RWPE2 (cell line): ENCODE results near the gene TIGAR.

Source experiments
- ATAC-seq: fragments of 200-7000 bp; cut with Tn5 transposase; 3 replicates; pipeline ENCODE4 v1.9.1; 2021; ENCODE audit warnings: low read depth
- DNase-seq: peaks from one replicate; pipeline ENCODE4 v3.0.0-alpha.2; 2020; ENCODE audit warnings: low spot score
- H3K27ac ChIP-seq: fragments of 450-650 bp; 2 replicates; pipeline ENCODE4 v1.5.1; 2017; ENCODE audit warnings: mild to moderate bottlenecking; ENCODE audit not compliant: poor library complexity, severe bottlenecking
- H3K27me3 ChIP-seq: fragments of 250-450 bp; sonication (Bioruptor Pico); 2 replicates; pipeline ENCODE4 v1.5.1; 2021; ENCODE audit warnings: mild to moderate bottlenecking, moderate library complexity; ENCODE audit not compliant: insufficient read depth, poor library complexity, severe bottlenecking
- H3K36me3 ChIP-seq: fragments of 250-450 bp; sonication (Bioruptor Pico); 2 replicates; pipeline ENCODE4 v1.5.1; 2020; ENCODE audit warnings: low read depth, mild to moderate bottlenecking, moderate library complexity
- H3K4me1 ChIP-seq: fragments of 250-450 bp; sonication (Bioruptor Pico); 2 replicates; pipeline ENCODE4 v1.5.1; 2021; ENCODE audit warnings: mild to moderate bottlenecking, moderate library complexity; ENCODE audit not compliant: insufficient read depth, poor library complexity, severe bottlenecking
- H3K4me3 ChIP-seq: fragments of 250-450 bp; sonication (Bioruptor Pico); 2 replicates; pipeline ENCODE4 v1.5.1; 2021; ENCODE audit warnings: mild to moderate bottlenecking, moderate library complexity; ENCODE audit not compliant: severe bottlenecking
- H3K9me3 ChIP-seq: fragments of 250-450 bp; sonication (Bioruptor Pico); 2 replicates; pipeline ENCODE4 v1.5.1; 2021; ENCODE audit warnings: mild to moderate bottlenecking, moderate library complexity; ENCODE audit not compliant: severe bottlenecking
- TF ChIP-seq, protein P1 (sequence below): fragments of 450-650 bp; IDR thresholded peaks from one replicate; pipeline ENCODE4 v1.5.1; 2017; ENCODE audit warnings: mild to moderate bottlenecking, moderate library complexity; ENCODE audit not compliant: poor library complexity, severe bottlenecking

Gene TIGAR

GRCh38 chr12:4280351-4281163 is 40.5 kb upstream of the TIGAR start:
- Histone ChIP-seq H3K36me3 (peaks cover 98% of the 10 kb centered on the region), H3K27ac (peak overlapping the region; percentile 89), H3K4me1 (peaks cover 30% of the 10 kb centered on the region), H3K9me3 (no peaks in the 10 kb centered on the region), H3K27me3 (no peaks in the 10 kb centered on the region), H3K4me3 (no peak overlapping the region)
- DNase-seq (no peak), ATAC-seq (no peak)
- TF ChIP-seq, protein P1, sequence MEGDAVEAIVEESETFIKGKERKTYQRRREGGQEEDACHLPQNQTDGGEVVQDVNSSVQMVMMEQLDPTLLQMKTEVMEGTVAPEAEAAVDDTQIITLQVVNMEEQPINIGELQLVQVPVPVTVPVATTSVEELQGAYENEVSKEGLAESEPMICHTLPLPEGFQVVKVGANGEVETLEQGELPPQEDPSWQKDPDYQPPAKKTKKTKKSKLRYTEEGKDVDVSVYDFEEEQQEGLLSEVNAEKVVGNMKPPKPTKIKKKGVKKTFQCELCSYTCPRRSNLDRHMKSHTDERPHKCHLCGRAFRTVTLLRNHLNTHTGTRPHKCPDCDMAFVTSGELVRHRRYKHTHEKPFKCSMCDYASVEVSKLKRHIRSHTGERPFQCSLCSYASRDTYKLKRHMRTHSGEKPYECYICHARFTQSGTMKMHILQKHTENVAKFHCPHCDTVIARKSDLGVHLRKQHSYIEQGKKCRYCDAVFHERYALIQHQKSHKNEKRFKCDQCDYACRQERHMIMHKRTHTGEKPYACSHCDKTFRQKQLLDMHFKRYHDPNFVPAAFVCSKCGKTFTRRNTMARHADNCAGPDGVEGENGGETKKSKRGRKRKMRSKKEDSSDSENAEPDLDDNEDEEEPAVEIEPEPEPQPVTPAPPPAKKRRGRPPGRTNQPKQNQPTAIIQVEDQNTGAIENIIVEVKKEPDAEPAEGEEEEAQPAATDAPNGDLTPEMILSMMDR: no peak

DNA sequence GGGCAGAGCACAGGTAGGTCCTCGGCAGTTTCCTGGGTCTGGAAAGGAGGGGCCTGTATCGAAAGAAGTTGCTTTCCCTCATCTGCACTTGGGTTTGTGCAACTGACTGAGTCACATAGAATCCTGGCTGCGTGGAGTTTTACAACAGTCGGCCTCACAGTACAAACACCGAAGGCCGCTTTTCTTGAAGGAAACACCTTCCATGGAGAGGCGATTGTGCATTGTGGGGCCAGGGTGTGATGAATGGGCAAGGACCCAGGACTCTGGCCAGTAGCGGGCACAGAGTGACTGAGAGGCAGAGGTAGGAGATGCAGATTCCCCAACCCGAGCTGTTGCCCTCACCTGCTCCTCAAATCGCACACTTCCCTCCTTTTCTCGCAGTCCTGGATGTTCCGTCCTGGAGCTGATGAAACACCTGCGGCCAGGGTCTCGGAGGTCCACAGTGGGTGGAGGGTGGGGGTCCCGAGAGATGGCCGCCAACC is 39.8 kb upstream of the TIGAR start:
- ATAC-seq (no peak), DNase-seq (no peak)
- H3K9me3 ChIP-seq: no peaks in the 10 kb centered on the region
- H3K4me1 ChIP-seq: peaks cover 28% of the 10 kb centered on the region
- TF ChIP-seq, protein P1: no peak
- peaks cover 98% of the 10 kb centered on the region for H3K36me3 ChIP-seq
- no peaks in the 10 kb centered on the region for H3K27me3 ChIP-seq
- no peak overlapping the region for H3K4me3 ChIP-seq
- H3K27ac ChIP-seq: peak overlapping the region; percentile 89

DNA sequence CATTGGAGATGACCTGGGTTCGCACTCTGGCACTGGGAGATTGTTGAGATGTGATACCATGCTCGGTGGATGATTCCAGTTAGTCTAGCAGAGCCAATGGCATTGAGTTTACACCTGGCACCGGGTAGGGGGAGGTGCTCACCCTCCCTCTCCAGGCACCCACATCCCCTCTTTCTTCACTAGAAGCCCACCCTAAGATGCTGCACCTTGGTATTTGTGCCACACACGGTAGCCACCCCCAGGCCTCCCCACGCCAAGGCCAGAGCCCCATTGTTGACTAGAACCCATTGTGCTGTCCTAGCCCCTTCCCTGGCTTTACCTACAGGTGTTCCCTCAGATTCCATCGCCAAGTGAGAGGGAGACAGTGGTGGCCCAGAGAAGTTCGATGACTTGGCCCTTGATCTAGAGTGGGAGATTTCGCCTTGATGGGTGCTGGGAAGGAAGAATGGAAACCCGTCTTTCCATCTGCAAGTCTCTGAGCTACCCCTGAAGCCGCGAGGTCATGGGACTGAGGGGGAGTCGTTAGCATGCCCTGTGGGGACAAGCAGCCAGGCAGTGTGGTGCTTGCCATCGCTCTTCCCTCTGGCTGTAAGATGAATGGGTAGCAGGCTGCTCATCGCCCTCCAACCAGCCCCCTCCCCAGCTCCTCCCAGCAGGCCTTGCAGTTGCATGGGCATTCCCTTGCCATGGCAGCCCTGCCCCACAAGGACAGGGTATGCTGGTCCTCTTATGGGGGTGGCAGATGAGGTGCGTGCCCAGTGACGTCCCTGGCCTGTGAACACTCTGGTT is 38.7 kb upstream of the TIGAR start:
- no peaks in the 10 kb centered on the region for H3K27me3 ChIP-seq
- no peaks in the 10 kb centered on the region for H3K9me3 ChIP-seq
- H3K4me3 ChIP-seq: no peak overlapping the region
- DNase-seq (no peak), ATAC-seq (no peak)
- H3K27ac ChIP-seq: no peak overlapping the region
- peaks cover 98% of the 10 kb centered on the region for H3K36me3 ChIP-seq
- TF ChIP-seq, protein P1: no peak
- H3K4me1 ChIP-seq: peaks cover 20% of the 10 kb centered on the region

DNA sequence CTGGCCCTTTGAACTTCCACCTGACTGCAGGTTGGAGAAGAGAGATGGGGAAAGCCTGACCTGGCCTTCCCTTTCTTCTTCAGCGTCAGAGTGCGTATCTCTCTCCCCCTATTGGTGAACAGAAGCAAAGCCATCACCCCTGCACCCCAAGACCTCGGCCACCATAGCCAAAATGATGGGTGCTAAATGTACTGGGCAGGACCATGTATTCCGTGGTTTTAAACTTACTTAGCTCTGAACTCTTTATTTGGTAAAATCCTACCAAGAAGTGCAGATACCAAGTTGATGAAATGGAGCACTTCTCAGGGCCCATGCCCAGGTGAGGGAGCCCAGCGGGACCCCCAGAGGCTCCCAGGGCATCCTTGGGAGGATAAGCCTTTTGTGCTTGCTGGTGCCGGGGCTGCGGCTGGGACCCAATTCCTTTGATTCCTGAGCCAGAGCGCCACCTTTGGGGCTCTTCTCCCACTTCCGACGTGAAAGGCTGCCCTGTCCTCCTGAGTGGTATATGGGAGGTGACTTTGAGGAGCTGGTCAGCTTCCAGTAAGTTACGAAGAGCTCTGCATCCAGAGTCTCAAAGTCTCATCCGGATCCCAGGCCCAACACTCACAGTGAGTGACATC is 38.0 kb upstream of the TIGAR start:
- DNase-seq (no peak), ATAC-seq (no peak)
- Histone ChIP-seq H3K4me3 (no peak overlapping the region), H3K27me3 (no peaks in the 10 kb centered on the region), H3K9me3 (no peaks in the 10 kb centered on the region), H3K36me3 (peaks cover 98% of the 10 kb centered on the region), H3K27ac (no peak overlapping the region), H3K4me1 (peaks cover 17% of the 10 kb centered on the region)
- TF ChIP-seq, protein P1: peak; percentile 8
